NCI-H510A (cell line): ENCODE results near the gene RPA3.
"Not testable (repeated sequence)": the region's sequence is repeated elsewhere in the genome, so short reads cannot be mapped to it uniquely, and the experiment has no call there.

ENCODE experiments used
- DNase-seq: peaks from one replicate; lab custom pipeline; 2025; lab: John Stamatoyannopoulos, UW

The RPA3 gene

GRCh38 chr7:7694542-7694941 is 23.9 kb downstream of the RPA3 start:
- no peak for DNase-seq

DNA sequence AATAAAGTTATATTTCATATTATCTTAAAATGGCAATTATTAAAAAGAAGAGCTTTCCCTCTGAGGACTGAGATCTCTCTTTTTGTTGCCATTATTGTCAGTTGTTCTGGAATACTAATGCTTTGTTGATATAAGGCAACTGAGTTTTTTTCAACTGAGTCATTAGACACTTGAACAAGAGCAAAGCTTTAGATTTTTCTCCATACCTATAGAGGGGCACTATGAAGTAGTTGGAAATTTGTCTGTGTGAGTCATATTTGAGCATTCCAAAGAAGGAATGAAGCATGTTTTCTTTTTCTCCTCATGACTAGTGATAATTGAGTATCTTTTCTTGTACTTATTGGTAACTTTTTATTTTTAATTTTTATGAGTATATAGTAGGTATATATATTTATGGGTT is 24.5 kb downstream of the RPA3 start:
- no peak for DNase-seq

DNA sequence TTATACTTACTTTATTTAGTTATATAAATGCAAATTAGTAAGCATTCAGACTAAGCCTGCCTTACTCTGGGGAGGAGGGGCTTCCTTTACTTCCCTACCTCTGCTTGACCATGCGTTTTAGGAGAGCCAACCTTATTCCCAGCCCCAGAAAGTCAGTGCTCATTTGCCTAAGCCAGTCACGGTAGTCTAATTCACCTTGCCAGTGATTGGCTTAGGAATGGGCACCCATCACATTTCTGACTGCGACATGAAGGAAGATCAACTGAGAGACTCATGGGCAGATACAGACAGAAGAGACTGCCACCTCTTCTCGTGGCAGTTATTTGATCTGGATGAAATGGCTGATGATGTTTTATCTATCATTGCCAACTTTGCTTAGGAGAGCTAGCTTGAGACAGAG is 29.5 kb downstream of the RPA3 start:
- DNase-seq: no peak

DNA sequence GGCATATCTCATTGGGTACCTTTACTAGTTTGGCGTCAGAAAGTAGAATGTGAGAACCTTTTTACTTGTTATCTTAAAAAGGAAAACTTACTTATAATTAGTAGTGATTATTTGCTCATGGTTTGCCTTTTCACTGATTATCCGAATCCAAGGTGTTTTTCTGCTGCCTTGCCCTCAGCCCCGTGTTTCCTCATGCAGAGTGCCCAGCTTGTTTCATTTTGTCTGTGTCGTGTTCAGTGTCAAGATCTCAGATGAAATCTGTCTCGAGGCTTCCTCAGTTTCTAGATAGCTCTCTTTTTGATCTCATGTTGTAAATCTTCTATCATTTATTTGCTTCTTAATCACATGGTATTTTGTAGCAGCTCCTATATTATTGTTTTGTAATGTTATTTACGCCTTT is 30.1 kb downstream of the RPA3 start:
- no peak for DNase-seq

- no peak for DNase-seq
These were observed 30.6 kb downstream of the RPA3 start for GRCh38 chr7:7687800-7688199.

GRCh38 chr7:7686811-7687508 is 31.4 kb downstream of the RPA3 start:
- DNase-seq: no peak

- no peak for DNase-seq
These were observed 35.5 kb downstream of the RPA3 start for GRCh38 chr7:7682861-7683260.

DNA sequence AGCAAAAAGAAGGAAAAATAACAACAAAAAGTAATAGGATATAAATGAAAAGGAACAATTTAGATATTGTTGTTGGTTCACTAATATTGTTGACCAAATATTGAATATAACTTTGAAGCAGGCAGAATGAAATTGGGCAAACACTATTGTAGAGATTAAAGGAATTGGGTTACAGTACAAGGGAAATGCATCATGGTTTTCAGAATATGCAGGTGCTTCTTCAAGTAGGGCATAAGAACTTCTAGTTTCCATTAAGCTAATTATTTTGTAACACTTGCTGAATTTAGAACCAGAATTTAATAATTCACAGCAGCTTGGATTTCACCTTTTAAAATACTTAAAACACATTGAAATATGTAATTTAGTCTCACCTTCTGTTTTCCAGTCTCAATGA is 36.5 kb downstream of the RPA3 start:
- no peak for DNase-seq

DNA sequence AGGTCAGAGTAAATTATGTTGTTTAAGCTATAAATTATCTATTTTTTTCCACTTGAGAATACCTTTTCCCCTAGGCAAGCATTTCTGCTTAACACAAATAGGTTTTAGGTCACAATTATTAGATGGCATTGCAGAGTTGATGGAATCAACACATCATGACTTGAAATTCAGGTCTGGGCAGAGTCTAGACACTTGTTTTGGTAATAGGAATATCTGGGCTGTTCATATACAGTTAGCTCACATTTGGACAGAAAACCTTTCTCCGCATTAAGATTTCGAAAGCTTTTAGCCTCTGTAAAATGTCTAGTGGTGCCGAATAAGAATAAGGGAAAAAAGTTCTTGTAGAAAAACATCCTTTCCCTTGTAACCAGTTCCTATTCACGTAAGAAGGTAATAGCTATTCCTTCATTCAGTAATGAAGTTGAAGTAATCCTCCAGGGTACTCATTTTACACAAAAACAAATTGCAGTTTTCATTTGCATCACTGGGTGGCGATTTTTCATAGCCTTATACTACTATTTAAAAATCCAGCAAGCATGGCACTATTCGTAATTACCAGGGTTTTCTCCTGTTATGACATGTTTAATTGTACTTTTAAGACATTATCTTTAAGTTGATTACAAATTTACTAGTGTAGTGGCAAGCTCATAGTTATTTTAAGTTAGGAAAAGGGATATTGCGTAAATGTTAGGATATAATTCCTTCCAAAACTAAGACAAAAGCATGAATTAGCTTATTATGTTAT is 37.0 kb downstream of the RPA3 start:
- peak; percentile 19 for DNase-seq

DNA sequence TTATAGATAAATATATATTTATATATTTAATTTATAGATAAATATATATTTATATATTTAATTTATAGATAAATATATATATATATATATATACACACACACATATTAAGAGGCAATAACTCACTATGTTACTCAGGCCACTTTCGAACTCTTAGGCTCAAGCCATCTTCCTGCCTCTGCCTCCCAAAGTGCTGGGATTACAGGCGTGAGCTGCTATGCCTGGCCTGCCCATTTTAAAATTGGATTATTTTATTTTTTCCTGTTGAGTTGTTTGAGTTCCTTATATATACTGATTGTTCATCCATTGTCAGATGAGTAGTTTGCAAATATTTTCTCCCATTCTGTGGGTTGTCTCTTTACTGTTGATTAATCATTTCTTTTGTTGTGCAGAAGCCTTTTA is 38.8 kb downstream of the RPA3 start:
- not testable (repeated sequence) for DNase-seq

- DNase-seq: no peak
These were observed 42.7 kb downstream of the RPA3 start for GRCh38 chr7:7675686-7676085.

- DNase-seq: no peak
These were observed 45.2 kb downstream of the RPA3 start for GRCh38 chr7:7673240-7673550.

DNA sequence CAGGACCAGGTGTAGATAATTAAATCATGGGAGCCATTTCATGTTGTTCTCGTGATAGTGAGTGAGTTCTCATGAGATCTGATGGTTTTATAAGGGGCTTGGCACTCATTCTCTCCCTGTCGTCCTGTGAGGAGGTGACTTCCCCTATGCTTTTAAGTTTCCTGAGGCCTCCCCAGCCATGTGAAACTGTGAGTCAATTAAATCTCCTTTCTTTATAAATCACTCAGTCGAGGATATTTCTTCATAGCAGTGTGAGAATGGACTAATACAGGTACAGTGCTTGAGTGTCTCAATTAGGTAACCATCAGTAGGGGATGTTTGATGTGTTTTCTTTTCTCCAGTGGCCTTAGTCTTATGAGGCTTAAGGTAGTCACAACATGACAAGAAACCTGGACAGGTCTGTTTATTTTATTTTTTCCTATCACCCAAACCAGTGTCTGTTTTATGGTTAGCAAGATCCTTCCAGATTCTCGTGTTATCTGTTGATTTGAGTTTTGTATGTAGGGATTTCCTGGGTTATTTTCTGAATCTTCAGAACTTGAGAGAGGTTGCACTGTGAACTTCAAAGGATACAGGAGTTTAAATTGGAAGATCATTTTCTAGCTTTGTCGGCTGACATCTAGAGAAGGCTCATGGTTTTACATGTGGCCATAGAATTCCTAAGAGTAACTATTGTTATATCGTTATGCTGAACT is 45.7 kb downstream of the RPA3 start:
- no peak for DNase-seq

DNA sequence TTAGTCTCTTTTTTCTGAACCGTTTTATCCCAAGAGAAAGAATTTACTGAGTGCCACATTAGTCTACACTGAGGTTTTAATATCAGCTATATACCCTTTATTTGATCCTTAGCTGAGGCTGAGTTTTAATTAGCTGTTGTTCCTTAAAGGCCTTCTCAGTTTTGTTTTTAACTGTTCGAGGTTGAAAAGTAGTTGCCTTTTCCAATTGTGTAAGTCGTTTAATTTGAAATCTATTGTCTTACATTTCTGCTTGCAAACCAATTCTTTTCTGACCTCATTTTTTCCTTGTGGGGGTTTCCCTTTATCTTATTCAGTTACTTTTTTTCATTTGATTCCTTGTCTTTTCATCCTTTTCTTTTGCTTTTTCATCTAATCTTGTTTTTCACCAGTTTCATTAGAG is 47.0 kb downstream of the RPA3 start:
- no peak for DNase-seq

DNA sequence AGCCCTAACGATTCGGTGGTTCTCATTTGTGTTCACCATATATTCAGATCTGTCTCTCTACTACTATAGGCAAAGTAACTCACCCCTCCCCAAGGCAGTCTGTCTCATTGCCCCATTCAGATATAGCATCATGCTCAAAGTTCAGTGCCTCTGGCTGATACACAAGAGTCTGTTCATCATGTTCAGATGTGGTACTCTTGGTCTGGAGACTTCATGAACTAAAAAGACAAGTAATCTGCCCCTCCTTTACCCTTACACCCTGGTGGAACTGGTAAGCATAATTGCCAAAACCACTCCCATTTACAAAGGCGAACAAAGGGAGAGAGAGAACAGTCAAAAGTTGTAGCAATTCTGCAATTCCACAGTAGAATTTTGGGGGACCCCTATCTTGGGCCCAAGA is 47.9 kb downstream of the RPA3 start:
- no peak for DNase-seq

DNA sequence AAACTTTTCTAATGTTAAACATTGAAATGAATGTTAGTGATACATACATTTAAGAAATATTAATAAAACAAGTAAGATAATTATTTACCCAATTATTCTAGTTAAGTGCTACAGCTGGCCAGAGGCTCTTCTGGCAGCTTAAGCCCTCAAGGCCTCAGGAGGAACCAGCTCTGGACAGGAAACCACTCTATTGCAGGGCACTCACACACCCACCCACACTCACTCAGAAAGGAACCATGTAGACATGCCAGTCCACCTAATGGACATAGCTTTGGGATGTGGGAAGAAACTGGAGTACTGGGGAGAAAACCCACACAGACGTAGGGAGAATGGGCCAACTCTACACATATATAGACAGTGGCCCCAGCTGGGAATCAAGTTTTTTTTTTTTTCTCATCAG is 49.7 kb downstream of the RPA3 start:
- no peak for DNase-seq

DNA sequence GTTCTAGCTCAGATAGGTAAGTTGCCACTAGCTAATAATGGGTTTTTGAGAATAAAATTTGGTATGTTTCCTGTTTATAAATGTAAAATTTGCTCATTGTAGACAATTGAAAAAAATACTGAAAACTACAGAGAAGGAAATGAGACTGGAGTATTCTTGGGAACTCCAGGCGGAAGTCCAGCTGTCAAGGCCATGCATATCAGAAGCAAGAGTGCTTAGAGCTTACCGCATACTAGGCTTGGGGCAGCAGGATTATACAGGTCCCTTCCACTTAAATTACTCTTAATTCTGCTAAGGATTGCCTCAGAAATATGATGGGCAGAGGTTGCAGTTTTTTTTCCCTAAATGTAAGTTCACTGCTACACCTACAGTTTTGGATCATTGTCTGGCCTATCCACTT is 51.2 kb downstream of the RPA3 start:
- DNase-seq: no peak

- no peak for DNase-seq
These were observed 53.4 kb downstream of the RPA3 start for GRCh38 chr7:7665031-7665430.

DNA sequence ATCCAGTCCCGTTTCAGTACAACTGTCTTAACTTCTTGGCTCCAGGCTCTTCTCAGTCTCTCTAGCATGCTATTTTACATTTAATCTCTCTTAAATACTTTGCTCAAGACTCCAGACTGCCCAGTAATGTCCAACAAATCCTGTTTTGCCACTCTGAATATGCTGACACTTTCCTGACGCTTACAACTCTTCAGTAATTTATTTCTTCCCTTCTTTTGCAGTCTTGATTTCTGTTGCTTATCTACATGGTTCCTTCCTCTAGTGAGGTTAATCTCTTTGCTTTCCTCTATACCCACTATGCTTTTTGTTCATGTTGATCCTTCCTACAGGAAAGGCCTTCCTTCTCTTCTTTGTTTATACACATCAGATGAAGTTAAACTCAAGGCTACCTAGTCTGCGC is 54.1 kb downstream of the RPA3 start:
- no peak for DNase-seq

DNA sequence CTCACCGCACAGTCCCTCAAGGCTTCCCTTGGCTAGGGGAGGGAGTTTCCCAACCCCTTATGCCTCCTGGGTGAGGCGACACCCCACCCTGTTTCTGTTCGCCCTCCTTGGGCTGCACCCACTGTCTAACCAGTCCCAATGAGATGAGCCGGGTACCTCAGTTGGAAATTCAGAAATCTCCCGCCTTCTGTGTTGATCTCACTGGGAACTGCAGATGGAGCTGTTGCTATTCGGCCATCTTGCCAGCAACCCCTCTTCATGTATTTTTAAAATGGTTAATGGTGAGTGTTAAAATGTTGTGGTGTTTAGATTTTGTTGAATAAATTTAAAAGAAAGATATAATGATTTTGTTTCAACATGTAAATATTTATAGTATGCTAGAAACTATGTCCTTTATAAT is 55.9 kb downstream of the RPA3 start:
- DNase-seq: no peak

GRCh38 chr7:7656459-7656858 is 61.9 kb downstream of the RPA3 start:
- not testable (repeated sequence) for DNase-seq

GRCh38 chr7:7654964-7655715 is 63.3 kb downstream of the RPA3 start:
- no peak for DNase-seq
